GM18511 (cell line): ENCODE results near the gene TMA16.

Source experiments
- ATAC-seq: cut with Tn5 transposase; IDR thresholded peaks from one replicate; pipeline ENCODE4 v1.9.1; 2021; ENCODE audit warnings: mild to moderate bottlenecking, moderate library complexity; ENCODE audit not compliant: unreplicated experiment

TMA16 gene

DNA sequence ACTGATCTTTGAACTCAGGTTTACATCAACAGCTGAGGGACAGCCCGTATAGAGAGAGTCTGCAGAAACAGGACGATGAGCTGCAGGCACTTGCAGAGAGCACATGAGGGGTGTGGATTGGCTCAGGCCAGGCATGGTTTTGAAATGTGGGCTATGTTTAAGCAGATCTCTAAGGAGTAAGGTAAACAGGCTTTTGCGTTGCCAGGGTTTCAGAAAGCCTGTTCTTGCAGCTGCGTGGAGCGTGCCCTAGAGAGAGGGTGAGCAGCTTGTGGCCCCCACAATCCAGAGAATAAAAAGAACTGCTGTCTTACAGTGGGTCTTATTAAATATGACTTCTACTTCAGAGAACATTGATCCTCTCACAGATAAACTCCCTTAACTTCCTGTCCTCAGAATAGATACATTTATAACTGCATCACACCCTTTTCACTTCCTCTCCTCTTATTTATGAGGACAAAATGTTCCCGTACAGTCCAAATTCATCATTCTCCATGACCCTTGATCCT lies 64.1 kb downstream of the TMA16 start:
- ATAC-seq = peak; percentile 67

DNA sequence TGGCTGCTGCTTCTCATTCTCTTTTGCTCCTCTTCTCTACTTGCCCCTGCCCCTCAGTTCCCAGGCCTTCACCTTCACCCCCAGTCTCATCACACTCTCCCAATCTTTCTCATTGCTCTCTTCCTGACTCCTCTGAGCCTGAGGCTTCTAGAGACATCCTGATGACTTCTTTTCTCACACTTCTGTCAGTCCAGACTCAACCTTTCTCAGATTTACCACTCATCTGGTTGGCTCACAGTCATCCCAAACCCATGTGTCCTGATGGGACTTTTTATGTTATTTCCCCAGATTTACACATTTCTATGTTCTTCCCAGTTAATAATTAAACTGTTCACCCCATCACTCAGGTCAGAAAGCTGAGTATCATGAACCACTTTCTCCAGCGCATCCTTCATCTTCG lies 68.0 kb downstream of the TMA16 start:
- no peak for ATAC-seq

DNA sequence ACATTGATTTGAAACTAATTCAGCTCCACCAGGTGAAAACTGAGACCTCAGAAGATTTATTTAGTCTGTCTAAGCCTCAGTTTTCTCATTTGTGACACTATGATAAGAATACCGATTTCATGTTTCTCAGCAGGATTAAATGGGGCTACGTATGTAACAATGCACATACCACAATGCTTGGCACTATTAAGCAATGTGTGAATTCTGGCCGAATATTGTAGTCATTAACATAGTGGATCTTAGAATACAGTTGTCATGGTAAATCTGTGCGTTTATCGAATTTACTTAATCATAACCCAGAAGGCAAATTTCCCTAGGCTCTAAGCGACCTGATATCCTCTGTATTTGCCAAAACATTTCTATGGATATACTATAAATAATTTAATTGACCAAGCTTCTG lies 69.1 kb downstream of the TMA16 start:
- ATAC-seq = no peak

DNA sequence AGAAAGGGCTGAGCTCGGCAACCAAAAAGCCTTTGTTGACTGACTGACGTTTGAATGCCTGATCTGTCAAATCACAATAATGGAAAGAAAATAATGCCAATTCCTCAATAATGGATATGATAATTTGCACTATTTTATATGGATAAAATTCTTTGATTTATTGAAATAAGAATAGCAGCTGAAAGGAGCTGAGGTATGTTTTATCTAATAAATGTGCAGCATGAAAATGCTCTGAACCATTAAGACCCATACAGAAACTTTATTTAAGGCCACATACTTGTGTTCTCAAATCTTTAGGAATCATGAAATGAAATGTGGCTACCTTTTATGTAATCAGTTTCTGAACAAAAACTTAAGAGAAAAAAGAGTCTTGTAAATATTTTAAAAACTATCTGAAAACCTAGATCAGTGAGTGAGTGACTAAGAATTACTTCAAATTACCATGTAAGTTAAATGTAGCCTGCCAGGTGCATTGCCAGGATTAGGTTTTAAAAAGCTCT lies 69.8 kb downstream of the TMA16 start:
- no peak for ATAC-seq

DNA sequence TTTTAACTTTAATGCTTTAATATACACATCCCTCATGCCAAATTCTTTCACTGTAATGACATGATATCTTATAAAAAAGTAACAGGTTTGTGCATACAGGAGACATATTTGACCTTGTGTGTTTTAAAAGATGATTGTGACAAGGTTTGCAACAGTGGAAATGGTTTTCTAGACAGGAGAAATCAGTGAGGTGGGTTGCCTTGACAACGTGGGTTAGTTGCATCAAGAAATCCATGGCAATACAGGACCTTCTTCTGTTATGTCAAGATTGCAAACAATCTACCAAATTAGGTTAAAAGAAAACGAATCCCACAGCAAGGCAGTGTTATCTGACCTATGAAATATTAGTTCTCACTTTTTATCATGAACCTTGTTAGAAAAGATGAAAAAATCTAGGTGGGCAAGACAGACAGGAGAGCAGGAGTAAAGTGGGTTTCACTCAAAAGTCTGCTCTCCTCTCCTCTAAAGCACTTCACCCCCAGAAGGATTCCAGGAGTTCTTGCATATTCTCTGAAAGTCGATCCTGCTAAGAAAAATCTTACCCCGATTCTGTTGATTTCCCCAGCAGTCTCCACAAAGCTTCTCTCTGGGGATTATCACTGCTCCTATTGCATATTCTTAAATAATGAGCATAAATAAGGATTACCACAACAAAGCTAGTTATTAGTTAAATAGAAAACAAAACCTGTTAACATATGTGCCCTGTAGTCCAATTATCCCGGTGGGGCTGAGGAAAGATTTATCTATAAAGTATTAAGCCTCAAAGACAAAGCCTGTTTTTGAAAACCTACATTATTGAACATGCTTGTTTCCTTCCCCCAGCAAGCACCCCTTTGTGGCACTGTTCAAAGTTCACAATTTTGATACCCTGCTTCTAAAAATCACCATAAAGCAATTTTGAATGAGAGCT lies 71.0 kb downstream of the TMA16 start:
- ATAC-seq = no peak

DNA sequence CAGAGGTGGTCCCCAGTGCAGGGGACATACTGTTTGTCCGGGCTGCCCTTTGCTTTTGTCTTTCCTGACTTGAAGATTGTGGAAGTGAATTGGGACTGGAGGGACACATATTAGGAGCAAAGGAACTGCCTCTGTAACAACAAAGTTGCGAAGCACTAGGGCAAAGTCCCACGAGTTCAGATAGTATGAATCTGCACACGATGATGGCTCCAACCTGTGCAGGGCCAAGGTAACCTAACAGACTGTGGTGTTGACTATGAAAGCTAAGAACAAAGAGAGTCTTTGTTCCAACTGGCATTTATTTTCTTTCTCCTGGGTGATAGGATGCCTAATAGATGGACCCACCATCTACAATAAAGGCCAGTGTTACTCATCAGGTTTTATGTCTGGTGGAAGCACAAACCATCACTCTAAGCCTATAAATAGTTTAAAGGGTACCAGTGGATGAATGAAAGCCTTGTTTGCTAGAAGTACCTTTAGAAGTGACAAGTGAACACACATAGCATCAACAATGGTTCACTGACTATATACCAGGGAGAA lies 71.8 kb downstream of the TMA16 start:
- ATAC-seq = no peak

DNA sequence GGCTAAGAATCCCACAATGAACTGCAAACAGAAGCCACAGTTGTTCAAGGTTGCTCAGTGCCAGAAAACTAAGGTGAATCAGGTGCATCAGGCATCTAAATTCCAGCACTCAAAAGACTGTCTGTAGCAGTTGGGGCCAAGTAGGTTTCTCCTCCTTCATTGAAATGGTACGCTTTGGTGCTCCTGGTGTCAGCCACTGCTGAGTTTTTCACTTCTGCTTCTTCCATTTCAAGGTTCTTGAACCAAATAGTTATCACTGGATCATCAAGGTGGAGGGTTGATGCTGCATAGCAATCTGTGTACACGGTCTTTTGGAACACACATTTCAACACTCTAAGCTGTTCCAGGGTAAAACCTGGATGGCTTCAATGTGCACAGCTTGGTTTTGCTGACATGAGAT lies 74.4 kb downstream of the TMA16 start:
- peak; percentile 92 for ATAC-seq
